GM19467 (cell line): ENCODE data around the gene UCK2.
A peak's percentile ranks its signal among the peaks of the same experiment; 100 is the strongest.

Source experiments
- ATAC-seq: cut with Tn5 transposase; IDR thresholded peaks from one replicate; pipeline ENCODE4 v1.9.1; 2021; ENCODE audit warnings: mild to moderate bottlenecking, moderate library complexity; ENCODE audit not compliant: unreplicated experiment

The UCK2 gene

DNA sequence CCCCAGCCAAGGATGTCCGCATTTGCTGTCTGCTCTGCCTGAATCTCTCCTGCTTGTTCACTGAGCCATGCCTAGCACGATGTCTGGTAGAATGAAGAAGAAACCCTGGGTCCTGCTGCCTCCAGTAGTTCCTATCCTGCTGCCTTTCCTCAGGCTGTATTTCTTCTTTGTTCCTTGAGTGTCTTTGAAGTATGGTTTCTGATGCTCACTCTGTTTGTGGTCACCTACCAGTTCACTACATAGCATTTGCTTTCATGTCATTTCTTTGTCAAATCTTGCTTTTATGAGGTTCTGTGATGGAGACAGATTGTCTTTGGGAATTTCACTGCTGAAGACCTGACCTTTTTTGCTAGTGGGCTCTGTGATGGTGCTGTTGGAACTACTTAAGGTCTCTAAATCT is 5.9 kb downstream of the UCK2 start:
- ATAC-seq = no peak

- ATAC-seq = no peak
These were observed 6.8 kb downstream of the UCK2 start for GRCh38 chr1:165834229-165834628.

GRCh38 chr1:165834881-165835280 is 7.5 kb downstream of the UCK2 start:
- no peak for ATAC-seq

DNA sequence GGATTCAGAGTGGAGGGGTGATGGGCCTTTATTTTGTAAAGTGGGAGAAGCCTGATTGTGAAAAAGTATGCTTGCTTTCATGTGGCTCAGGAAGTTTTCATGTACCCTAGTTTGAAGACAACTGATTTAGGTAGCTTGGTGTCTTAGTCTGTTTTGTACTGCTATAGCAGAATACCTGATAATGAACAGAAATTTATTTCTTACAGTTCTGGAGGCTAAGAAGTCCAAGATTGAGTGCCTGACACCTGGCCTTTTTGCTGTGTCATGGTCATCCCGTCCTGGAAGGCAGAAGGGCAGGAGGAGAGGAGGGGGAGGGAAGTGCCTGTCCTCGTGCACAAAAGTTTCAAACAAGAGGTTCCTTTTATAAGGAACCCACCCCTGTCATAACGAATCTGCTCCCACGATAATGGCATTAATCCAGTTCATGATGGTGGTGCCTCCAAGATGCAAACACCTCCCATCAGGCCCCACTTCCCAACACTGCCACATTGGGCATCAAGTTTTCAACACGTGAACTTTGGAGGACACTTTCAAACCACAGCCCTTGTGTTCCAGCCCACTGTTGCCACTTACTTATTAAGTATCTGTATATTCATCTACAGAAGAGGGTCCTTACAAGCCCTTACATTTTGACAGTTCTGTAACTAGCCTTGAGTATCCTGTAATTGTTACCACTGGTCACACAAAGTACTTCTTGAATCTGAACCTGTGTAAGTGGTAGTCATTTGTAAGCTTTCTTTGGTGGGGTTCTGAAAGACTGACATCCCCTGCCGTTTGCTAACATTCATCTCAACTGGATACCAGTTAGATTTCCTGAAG is 9.5 kb downstream of the UCK2 start:
- no peak for ATAC-seq

DNA sequence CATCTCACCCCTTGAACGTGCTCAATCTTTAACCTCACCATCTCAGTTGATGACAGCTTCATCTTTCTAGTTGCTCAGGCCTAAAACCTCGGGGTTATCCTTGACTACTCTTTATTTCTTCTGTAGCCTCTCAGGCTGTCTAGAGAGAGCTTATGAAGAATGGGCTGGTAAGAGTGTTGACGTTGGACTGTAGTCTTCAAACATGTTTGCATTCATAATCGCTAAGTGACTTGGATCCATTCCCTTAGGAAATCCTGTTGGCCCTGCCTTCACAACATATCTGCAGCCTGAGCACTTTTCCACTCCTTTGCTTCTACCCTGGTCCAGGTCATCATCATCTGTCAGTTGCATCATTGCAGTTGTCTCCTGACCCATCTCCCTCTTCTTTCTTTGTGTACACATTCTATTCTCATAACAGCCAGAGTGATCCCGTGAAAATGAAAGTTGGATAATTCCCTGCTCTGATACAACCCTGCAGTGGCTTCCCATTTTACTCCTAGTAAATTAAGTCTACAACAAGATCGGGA is 10.5 kb downstream of the UCK2 start:
- no peak for ATAC-seq

DNA sequence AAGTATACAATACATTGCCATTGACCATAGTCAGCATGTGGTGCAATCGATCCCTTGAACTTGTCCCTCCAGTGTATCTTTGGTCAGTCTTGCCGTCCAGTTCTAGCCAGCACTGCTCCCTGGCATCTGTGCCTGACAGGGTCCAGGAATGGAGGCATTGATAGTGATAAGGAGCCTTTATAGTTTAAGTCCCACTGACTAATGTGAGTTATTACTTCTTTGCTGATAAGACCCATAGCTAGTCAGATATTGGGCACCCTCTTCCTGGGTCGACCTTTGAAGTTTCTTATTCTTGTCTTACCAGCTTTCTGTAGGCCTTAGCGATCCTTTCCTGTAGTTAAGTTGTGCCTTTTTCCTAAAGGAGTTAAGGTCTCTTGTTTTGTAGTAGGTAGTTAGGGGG is 13.0 kb downstream of the UCK2 start:
- ATAC-seq = no peak

DNA sequence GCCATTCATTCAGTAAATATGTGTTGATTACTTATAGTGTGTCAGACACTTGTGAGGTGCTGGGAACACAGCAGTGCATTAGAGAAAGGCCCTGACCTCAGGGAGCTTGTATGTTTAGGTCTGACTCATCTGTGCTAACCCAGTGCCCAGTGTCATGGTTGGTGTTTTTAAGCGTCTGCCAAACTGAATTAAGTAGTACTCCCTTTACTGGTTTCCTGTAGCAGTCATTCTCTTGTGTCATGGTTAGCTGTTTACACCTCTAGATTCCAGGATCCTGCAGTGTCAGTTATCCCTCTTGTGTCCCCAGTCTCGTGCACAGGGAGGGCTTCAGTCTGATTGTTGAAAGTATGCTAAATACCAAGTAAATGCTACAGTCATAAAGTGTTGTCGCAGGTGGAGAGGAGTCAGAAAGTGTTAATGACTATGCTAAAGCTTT is 14.2 kb downstream of the UCK2 start:
- ATAC-seq = no peak

GRCh38 chr1:165842023-165842670 is 14.7 kb downstream of the UCK2 start:
- no peak for ATAC-seq

DNA sequence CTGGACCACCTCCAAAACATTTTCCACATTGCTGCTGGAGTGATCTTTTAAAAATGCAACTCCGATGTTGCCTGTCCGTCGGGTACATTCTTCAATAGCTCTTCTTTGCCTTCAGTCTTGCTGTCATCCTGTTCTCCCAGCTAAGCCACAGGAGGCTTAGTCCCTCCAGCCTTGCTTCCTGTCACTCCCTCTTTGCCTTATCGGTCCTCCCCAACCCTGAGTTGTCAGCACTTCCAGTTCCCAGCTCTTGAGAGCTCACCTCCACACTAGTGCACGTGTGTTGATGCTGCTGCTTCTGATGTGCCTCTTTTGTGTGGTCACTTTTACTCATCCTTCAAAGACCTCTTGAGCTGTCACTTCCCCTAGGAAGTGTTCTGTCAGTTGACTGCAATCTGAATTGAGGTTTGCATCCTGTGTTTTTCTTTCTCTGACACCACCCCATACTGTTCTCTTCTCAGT is 15.3 kb downstream of the UCK2 start:
- ATAC-seq = no peak

GRCh38 chr1:165843304-165843703 is 15.9 kb downstream of the UCK2 start:
- ATAC-seq = no peak

DNA sequence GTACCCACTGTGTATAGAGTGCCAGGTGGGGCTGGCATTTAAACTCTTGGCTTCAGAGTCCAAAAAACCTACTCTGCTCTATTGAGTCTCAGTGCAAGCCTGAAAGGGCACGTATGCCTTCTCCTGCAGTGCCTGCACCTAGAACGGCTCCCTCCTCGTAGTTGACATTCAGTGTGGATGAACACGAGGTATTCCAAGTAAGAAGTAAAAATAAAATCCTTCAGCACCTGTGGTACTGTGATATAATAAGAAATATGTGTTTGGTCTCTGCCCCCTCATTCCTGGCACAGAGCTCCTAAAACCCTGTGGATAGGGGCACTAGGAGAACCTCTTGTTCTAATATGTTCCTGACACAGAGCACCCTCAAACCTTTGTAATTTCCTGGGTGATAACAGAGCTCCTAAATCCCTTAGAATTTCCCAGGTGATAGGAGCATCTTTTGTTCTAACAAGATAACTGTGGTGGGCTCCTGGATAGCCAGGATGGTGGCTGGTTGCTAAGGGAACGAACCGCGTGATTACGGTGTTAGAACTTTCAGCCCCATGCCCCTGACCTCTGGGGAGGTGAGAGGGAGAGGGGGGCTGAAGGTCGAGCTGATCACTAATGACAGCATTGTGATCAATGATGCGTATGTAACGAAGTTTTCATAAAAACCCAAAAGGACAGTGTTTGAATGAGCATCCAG is 16.8 kb downstream of the UCK2 start:
- no peak for ATAC-seq

DNA sequence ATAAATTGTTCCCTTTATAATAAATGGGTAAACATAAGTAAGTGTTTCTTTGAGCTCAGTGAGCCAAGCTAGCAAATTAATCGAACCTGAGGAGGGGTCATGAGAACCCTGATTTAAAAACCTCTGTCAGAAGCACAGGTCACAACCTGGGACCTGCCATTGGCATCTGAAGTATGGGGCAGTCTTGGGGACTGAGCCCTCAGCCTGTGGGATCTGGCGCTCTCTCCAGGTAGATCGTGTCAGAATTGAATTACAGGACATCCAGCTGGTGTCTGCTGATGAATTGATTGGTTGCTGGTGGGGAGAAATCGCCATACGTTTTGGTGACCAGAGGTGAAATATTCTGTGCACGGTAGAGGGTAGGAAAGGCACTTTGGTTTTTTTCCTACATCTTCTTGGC is 17.5 kb downstream of the UCK2 start:
- ATAC-seq = no peak

DNA sequence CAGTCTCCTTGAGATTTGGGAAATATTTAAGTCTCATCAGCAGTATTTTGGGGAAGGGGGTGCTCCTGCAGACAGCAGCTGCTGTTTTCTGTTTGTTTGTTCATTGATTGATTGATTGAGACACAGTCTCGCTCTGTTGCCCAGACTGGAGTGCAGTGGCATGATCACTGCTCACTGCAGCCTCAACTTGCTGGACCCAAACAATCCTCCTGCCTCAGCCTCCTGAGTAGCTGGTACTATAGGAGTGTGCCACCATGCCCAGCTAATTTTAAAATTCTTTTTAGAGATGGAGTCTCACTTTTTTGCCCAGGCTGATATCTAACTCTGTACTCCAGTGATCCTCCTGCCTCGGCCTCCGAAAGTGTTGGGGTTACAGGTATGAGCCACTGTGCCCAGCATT is 18.2 kb downstream of the UCK2 start:
- no peak for ATAC-seq

DNA sequence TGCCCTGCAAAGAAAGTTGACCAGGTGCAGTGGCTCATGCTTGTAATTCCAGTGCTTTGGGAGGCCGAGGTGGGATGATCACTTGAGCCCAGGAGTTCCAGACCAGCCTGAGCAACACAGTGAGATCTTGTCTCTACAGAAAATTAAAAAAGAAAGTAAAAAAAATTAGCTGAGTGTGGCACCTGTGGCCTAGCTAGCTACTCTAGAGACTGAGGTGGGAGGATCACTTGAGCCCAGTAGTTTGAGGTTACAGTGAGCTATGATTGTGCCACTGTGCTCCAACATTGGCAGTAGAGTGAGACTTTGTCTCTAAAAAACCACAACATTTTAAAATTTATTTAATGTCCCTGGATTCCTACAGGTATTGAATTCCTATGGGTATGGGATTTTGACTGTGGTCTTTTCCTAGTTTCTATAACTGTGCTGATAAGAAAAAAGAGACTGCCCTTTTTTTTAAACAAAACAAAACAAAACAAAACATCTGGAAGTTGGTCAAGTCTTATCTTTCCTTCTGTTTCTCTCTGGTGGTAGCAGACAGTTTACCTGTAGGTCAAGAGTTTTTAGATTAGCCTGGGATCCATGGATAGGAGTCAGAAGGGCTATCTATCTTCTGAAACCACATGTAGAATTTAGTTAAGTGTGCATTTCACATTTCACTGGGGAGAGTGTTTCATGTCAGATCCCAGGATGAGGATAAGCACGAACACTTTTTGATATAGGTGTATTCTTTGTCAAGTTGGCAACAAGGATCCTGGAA is 18.8 kb downstream of the UCK2 start:
- ATAC-seq = no peak

DNA sequence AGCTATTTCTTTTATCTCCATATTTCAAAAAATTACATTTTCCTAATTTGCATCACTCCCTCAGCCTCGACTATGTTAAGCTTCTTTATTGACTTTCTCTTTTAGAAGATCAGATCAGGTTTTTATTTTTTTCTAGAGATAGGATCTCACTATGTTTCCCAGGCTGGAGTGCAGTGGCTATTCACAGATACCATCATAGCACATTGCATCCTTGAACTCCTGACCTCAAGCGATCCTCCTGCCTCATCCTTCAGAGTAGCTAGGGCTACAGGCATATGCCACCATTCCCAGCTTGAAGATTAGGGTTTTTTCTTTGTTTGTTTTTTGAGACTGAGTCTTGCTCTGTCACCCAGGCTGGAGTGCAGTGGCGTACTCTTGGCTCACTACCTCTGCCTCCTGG is 20.1 kb downstream of the UCK2 start:
- no peak for ATAC-seq

DNA sequence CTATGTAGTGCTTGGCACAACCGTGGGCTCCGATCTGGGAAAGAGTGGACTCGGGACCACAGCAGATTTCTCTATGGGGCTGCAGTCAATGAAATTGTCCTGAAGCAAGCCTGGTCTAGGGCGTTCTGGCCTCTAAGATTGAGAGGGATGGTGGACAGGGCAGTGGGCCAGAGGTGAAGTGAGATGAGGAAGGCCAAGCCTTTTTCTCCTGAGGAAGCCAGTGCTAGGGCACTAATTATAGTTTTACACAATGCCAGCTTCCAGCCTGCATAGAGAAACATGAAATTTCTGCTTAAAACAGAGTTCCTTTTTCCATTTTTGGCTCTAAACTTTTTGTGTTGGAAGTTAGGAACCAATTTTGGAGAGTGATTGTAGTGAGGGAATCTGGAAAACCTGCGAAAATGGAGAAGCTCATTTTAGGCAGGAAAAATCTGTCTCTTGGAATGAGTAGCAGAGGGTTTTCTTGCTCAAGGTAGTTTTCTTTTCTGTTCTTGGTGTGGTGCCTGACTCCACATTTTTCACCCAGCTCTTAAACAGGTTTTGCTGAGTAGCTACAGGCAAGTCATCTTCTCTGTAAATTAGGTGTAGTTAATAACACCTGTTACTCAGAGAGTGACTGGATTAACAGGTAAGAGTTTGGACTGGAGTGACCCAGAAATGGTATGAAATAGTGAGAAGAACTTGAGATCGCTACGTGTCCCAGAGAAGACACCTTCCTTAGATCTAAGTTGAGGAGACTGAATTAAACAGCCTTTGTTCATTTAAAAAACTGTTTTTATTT is 22.1 kb downstream of the UCK2 start:
- ATAC-seq = no peak

DNA sequence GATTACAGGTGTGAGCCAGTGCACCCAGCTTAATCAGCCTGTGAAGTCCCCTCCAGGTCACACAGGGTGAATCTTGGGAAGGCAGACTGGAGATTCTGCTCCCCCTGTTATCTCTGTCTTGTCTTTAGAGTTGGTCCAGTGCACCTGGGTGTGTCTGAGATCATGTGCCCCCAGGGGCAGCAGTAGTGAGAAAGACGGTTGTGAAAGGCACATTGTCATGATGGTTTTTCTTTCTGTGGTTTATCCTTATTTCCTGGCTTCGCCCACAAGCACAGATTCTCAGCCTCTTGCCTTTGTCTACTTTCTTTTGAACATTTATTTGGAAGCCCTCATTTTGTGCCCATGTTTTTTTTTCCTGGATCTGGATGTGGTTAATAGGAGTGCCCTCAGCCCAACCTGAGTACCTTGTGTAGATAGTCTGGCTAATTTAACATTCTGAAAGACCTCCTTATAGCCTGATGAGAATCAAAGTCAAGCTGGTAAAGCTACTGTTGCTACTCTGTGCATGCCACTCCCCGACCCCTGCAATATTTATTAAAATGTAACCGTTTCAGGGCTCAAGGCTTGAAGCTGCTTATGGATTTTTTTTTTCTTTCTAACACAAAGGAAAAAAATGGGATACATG is 23.7 kb downstream of the UCK2 start:
- ATAC-seq = peak; percentile 70

DNA sequence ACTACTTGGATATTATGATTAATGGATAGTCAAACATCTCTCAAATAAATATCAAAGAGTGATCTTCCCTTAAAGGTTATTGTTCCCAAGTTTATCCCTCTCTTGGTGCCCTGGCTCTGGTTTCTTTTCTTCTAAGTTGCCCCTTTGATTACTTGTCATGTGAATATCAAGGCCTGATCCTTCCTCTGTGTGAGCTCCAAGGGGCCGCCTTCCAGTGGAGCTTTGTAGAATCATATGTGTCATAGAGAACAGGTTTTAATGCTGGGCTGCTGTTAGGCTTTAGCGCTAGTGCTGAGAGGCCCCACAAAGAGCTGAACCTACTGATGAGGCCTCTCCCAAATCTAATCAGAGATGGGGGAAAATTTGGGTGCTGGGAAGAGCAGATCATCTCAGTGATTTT is 25.5 kb downstream of the UCK2 start:
- ATAC-seq = no peak

DNA sequence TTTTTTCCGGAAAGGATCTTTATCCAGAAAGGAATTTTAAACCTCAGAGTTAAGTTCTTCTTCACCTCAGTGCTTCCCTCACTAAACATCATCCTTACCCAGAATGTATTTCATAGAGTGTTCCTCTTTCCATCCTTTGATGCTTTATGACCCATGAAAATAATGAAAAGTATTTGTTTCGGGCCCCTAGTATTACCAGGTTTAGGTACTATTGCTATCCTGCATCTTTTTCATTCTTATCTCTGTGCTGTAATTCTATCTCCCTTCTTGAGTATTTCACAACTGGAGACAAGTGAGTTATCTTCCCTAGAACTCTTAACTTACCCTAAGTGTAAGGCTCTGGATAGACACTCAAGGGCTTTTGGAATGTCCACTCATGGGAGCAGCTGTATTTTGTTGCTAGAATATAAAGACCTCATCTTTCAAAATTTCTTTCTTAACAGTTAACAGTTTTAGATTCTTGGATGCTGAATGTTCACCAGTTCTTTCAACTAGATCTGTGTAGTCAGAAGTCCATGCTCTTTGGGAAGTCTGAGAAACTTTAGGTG is 26.2 kb downstream of the UCK2 start:
- no peak for ATAC-seq
